COLO829 (cell line): ENCODE results near the gene ZNF709.
"Not testable (repeated sequence)": the region's sequence is repeated elsewhere in the genome, so short reads cannot be mapped to it uniquely, and the experiment has no call there.

ENCODE experiments used
- DNase-seq: peaks from one replicate; pipeline ENCODE4 v3.0.0; 2012; ENCODE audit warnings: low spot score

Gene ZNF709

GRCh38 chr19:12450844-12451243 lies 33.8 kb downstream of the ZNF709 start:
- DNase-seq: no peak

GRCh38 chr19:12448808-12449207 lies 35.8 kb downstream of the ZNF709 start:
- DNase-seq: no peak

- peak; percentile 66 for DNase-seq
Measured at GRCh38 chr19:12440541-12441316, 43.9 kb downstream of the ZNF709 start, which contains the start of gene ZNF443. Gene ZNF443, minus strand, starts transcription at chr19:12441021. Its CDS starts 107 bp downstream, at chr19:12440914.

- not testable (repeated sequence) for DNase-seq
Measured at GRCh38 chr19:12439686-12440540, 44.7 kb downstream of the ZNF709 start.

- DNase-seq: not testable (repeated sequence)
Measured at GRCh38 chr19:12430726-12431299, 53.8 kb downstream of the ZNF709 start.

- no peak for DNase-seq
Measured at GRCh38 chr19:12425888-12426274, 58.7 kb downstream of the ZNF709 start.

- no peak for DNase-seq
Measured at GRCh38 chr19:12425236-12425887, 59.3 kb downstream of the ZNF709 start.

GRCh38 chr19:12417273-12417672 lies 67.3 kb downstream of the ZNF709 start:
- not testable (repeated sequence) for DNase-seq

GRCh38 chr19:12411893-12412292 lies 72.7 kb downstream of the ZNF709 start:
- no peak for DNase-seq
